HepG2 (cell line): ENCODE measurements around the gene NTN3. TPM values are rescaled to one million over a fixed set of nuclear protein-coding genes. Genes with fewer than 3 reads are reported as not detected.
A peak's percentile ranks its signal among the peaks of the same experiment; 100 is the strongest.

ENCODE experiments used
- ATAC-seq: fragments of 200-7000 bp; cut with Tn5 transposase; 3 replicates; pipeline ENCODE4 v1.9.1; 2020; ENCODE audit warnings: mild to moderate bottlenecking, moderate library complexity
- BruUV-seq: library from RNA; stranded (reverse); fragments of 400-500 nt; replicated peaks from 2 replicates; lab custom pipeline; 2021; lab: Mats Ljungman, UMichigan
- CTCF ChIA-PET: fragments of 300-600 bp; formaldehyde crosslinking; extraction: SDS; loops from one replicate; lab custom pipeline; 2021; ENCODE audit warnings: low total read pairs, inconsistent platforms, low intra/inter-chr PET ratio; lab: Yijun Ruan, JAX
- POLR2A ChIA-PET: fragments of 350-600 bp; sonication (Branson Sonifier 250); formaldehyde crosslinking; loops from one replicate; lab custom pipeline; 2020; ENCODE audit warnings: antibody characterized with exemption, inconsistent platforms; lab: Yijun Ruan, JAX
- DNase-seq: peaks from one replicate; pipeline ENCODE4 v3.0.0-alpha.2; 2015; ENCODE audit warnings: low spot score
- FAIRE-seq: peaks from 3 replicates; lab custom pipeline; 2011; peaks lifted over from hg19 to GRCh38; lab: Jason Lieb, UNC
- H2AFZ ChIP-seq: one replicate; pipeline ENCODE4 v1.6.1; 2011; ENCODE audit warnings: low read length, inconsistent platforms
- H3K27ac ChIP-seq: fragments of 300-600 bp; 3 replicates; pipeline ENCODE4 v1.8.0; 2011; ENCODE audit warnings: mixed run types, mild to moderate bottlenecking, mixed read lengths, low read length, inconsistent platforms; ENCODE audit not compliant: insufficient read depth; ENCODE audit errors: extremely low read length
- H3K27me3 ChIP-seq, 2 experiments: fragments of 200-600 bp in 1 of 2; 2 replicates in 1 of 2; 3 replicates in 1 of 2; pipeline versions ENCODE4 v1.6.0 to v1.8.0; 2011; ENCODE audit warnings: low read length in 2 of 2, mild to moderate bottlenecking in 2 of 2, moderate library complexity in 2 of 2, inconsistent platforms in 1 of 2; ENCODE audit not compliant: insufficient read depth in 2 of 2, control insufficient read depth in 1 of 2
- H3K36me3 ChIP-seq, 2 experiments: fragments of 200-600 bp in 1 of 2; replicated peaks in 1 of 2; 2 replicates in 1 of 2; 3 replicates in 1 of 2; pipeline versions ENCODE4 v1.5.1 to v1.8.0; 2011; ENCODE audit warnings: low read length in 2 of 2, inconsistent platforms in 1 of 2; ENCODE audit not compliant: insufficient read depth in 2 of 2, control insufficient read depth in 1 of 2
- H3K4me1 ChIP-seq: 2 replicates; pipeline ENCODE4 v1.5.1; 2012; ENCODE audit warnings: low read length, inconsistent platforms; ENCODE audit not compliant: insufficient read depth
- H3K4me2 ChIP-seq: 2 replicates; pipeline ENCODE4 v1.6.0; 2011; ENCODE audit warnings: low read depth, low read length, inconsistent platforms
- H3K4me3 ChIP-seq, 3 experiments: fragments of 200-600 bp in 1 of 3; sonication (generic), shearing (Covaris generic) in 1 of 3; replicated peaks in 1 of 3; 2 replicates each; pipeline ENCODE4 v1.5.1; 2011 to 2016; ENCODE audit warnings: low read length in 3 of 3, inconsistent platforms in 2 of 3, low read depth in 2 of 3, mild to moderate bottlenecking in 2 of 3, control low read depth in 1 of 3, mixed read lengths in 1 of 3; ENCODE audit not compliant: insufficient read depth in 1 of 3
- H3K79me2 ChIP-seq: one replicate; pipeline ENCODE4 v1.6.1; 2011; ENCODE audit warnings: low read length, inconsistent platforms; ENCODE audit not compliant: insufficient read depth
- H3K9ac ChIP-seq: 2 replicates; pipeline ENCODE4 v1.6.0; 2011; ENCODE audit warnings: mild to moderate bottlenecking, low read depth, low read length, inconsistent platforms; ENCODE audit not compliant: insufficient read depth
- H3K9me3 ChIP-seq: 2 replicates; pipeline ENCODE4 v1.5.1; 2012; ENCODE audit warnings: mild to moderate bottlenecking, low read length
- H4K20me1 ChIP-seq: 2 replicates; pipeline ENCODE4 v1.6.0; 2011; ENCODE audit warnings: inconsistent platforms, mild to moderate bottlenecking, low read length, moderate library complexity; ENCODE audit not compliant: insufficient read depth
- BHLHE40 ChIP-seq: IDR thresholded peaks from 2 replicates; pipeline ENCODE4 v1.6.1; 2011; ENCODE audit warnings: low read length, improper control_type of control experiment
- EED ChIP-seq: sonication (generic); formaldehyde crosslinking; IDR thresholded peaks from 2 replicates; pipeline ENCODE4 v1.5.0; 2020; ENCODE audit warnings: mild to moderate bottlenecking, missing genetic modification reagents
- GRHL1 ChIP-seq: sonication (generic); formaldehyde crosslinking; conservative IDR thresholded peaks from 2 replicates; pipeline ENCODE4 v1.8.0; 2022; ENCODE audit warnings: missing genetic modification reagents
- HDAC1 ChIP-seq: sonication (generic); formaldehyde crosslinking; IDR thresholded peaks from 2 replicates; pipeline ENCODE4 v1.5.1; 2020; ENCODE audit warnings: mild to moderate bottlenecking, missing genetic modification reagents
- HHEX ChIP-seq: IDR thresholded peaks from 2 replicates; pipeline ENCODE4 v1.6.1; 2016; ENCODE audit warnings: control low read depth
- MAF1 ChIP-seq: sonication (generic); formaldehyde crosslinking; IDR thresholded peaks from 2 replicates; pipeline ENCODE4 v1.5.0; 2020; ENCODE audit warnings: missing genetic modification reagents, borderline replicate concordance
- PHF21A ChIP-seq: sonication (generic); formaldehyde crosslinking; IDR thresholded peaks from 2 replicates; pipeline ENCODE4 v1.5.0; 2020; ENCODE audit warnings: mild to moderate bottlenecking, missing genetic modification reagents
- POLR2A ChIP-seq, 2 experiments: IDR thresholded peaks; 2 replicates each; pipeline ENCODE4 v1.6.1; 2011; ENCODE audit warnings: low read depth in 2 of 2, low read length in 2 of 2, mild to moderate bottlenecking in 1 of 2, moderate library complexity in 1 of 2; ENCODE audit not compliant: insufficient read depth in 1 of 2
- SIN3A ChIP-seq: IDR thresholded peaks from 2 replicates; pipeline ENCODE4 v1.6.1; 2011; ENCODE audit warnings: low read depth, mild to moderate bottlenecking, control low read depth, low read length, borderline replicate concordance
- SPEN ChIP-seq: sonication (generic); formaldehyde crosslinking; IDR thresholded peaks from 2 replicates; pipeline ENCODE4 v1.5.1; 2020; ENCODE audit warnings: low read depth, mild to moderate bottlenecking, missing genetic modification reagents
- TCF12 ChIP-seq, 2 experiments: fragments of 450-650 bp in 1 of 2; sonication (generic) in 1 of 2; formaldehyde crosslinking in 1 of 2; IDR thresholded peaks; 2 replicates each; pipeline versions ENCODE4 v1.6.1 to v1.8.0; 2017 to 2022; ENCODE audit warnings: antibody characterized with exemption in 1 of 2, mild to moderate bottlenecking in 1 of 2, missing genetic modification reagents in 1 of 2, moderate library complexity in 1 of 2
- ZFP82 ChIP-seq: sonication (generic); formaldehyde crosslinking; IDR thresholded peaks from 2 replicates; pipeline ENCODE4 v1.5.1; 2020; ENCODE audit warnings: mild to moderate bottlenecking, missing genetic modification reagents, borderline replicate concordance
- ZFX ChIP-seq: sonication (generic); formaldehyde crosslinking; IDR thresholded peaks from 2 replicates; pipeline ENCODE4 v1.4.0; 2020; ENCODE audit warnings: mild to moderate bottlenecking, low read depth, missing genetic modification reagents, moderate library complexity
- ZFY ChIP-seq: sonication (generic); formaldehyde crosslinking; IDR thresholded peaks from 2 replicates; pipeline ENCODE4 v1.4.0; 2020; ENCODE audit warnings: missing genetic modification reagents
- ZNF549 ChIP-seq: sonication (generic); formaldehyde crosslinking; IDR thresholded peaks from 2 replicates; pipeline ENCODE4 v1.5.0; 2020; ENCODE audit warnings: missing genetic modification reagents
- ZNF574 ChIP-seq: sonication (generic); formaldehyde crosslinking; IDR thresholded peaks from 2 replicates; pipeline ENCODE4 v1.4.0; 2020; ENCODE audit warnings: missing genetic modification reagents
- WGBS: methylation state at CpG from one replicate; pipeline ENCODE4 v1.1.6; 2017; ENCODE audit warnings: low lambda C conversion rate; 5-methylcytosine and 5-hydroxymethylcytosine counted together
- in situ Hi-C: cut with HindIII; loops from 2 replicates; pipeline ENCODE4 v1.10.0; 2017; ENCODE audit warnings: low pct_unique_long_range_greater_than_20kb; ENCODE audit not compliant: extremely low pct_ligation_motif_present
- intact Hi-C: fragments of 100-400 bp; cut with micrococcal nuclease; formaldehyde crosslinking; loops from one replicate; pipeline ENCODE4 v1.10.0; 2022; ENCODE audit not compliant: unreplicated experiment
- polyA plus RNA-seq, 8 experiments: library from polyadenylated mRNA; depleted of rRNA in 3 of 8; stranded (reverse) in 7 of 8; unstranded in 1 of 8; fragments of >200 nt; fragmentation: Illumina TruSeq in 4 of 8; extraction: Trizol in 4 of 8; gene quantifications; 2 replicates each; pipeline versions ENCODE4 v1.2.1 to v1.2.3, GENCODE V29; 2011 to 2016; ENCODE audit warnings: low read depth in 4 of 8, missing spikeins in 1 of 8, mixed read lengths in 1 of 8; ENCODE audit not compliant: insufficient read depth in 1 of 8
- total RNA-seq, 5 experiments: library from RNA; depleted of rRNA; stranded (reverse); fragments of >200 nt; fragmentation: Illumina TruSeq; extraction: Trizol; gene quantifications; 2 replicates each; pipeline ENCODE4 v1.2.3, GENCODE V29; 2016; ENCODE audit warnings: low read depth in 1 of 5
- TF ChIP-seq, protein P1 (sequence below): sonication (generic); formaldehyde crosslinking; IDR thresholded peaks from 2 replicates; pipeline ENCODE4 v1.4.0; 2020; ENCODE audit warnings: missing genetic modification reagents, mild to moderate bottlenecking, borderline replicate concordance

The NTN3 gene
- total and polyA plus RNA-seq, 2 of the 13 experiments (the other 11 are each of a cell fraction or from before 2014, with no cell fraction given): 0.09 to 0.20 TPM

- ATAC-seq (peak; percentile 54), FAIRE-seq (no peak), DNase-seq (peak; percentile 67)
- Histone ChIP-seq H3K27ac (peak within 1 kb of the TSS; percentile 58), H3K9me3 (no peaks in the 10 kb centered on the region), H3K4me1 (peaks cover 61% of the 10 kb centered on the region), H3K4me2 (peak within 1 kb of the TSS; percentile 89), H3K9ac (peak within 1 kb of the TSS; percentile 75), H3K79me2 (peaks cover 19% of the 10 kb centered on the region), H4K20me1 (peaks cover 16% of the 10 kb centered on the region), H2AFZ (no peak within 1 kb of the TSS), H3K4me3 (peak within 1 kb of the TSS; percentile 79 to 92 (median 85)), H3K27me3 (peaks cover 7 to 9% of the 10 kb centered on the region in 2 experiments), H3K36me3 (peaks cover 2 to 5% of the 10 kb centered on the region in 2 experiments; a peak in 1 of 5 replicates)
- 0% methylated on average over 15 of the region's 77 CpGs for WGBS
- ChIA-PET POLR2A (interaction anchor here (0.5 to 1.6 kb wide), 6 partner anchors 10 to 60 kb away, joined by 3 to 6 read pairs (median 4); partner anchors contain the start of genes AMDHD2 and TEDC2), CTCF (interaction anchor here (1.4 kb wide), 1 partner anchor 26 kb away, joined by 3 read pairs; no protein-coding TSS in a partner anchor)
- no TSS peak for BruUV-seq
- in situ Hi-C loops: no loop called here
- intact Hi-C loops: loop anchor here (1.0 to 5.0 kb wide), 2 partner anchors 43 to 320 kb away; partner anchors contain the start of gene TRAF7
- TF ChIP-seq ZFP82 (CRISPR knock-in tag) (peak; percentile 32; the same call in 1 of the 2 replicates), ZFY (CRISPR knock-in tag) (peak; percentile 21; the same call in 1 of the 2 replicates), POLR2A (IDR thresholded peaks at IDR 0.05; ENCODE audit: insufficient read depth in 1 of 2, low read depth in 2 of 2, low read length in 2 of 2) (peak in 1 of 2 experiments; percentile 50; a peak in 3 of 4 replicates), SPEN (no peak), SIN3A (0 out of 2 replicates have a peak, but pooled peaks have one; percentile 10), GRHL1 (CRISPR knock-in tag) (no peak), HDAC1 (CRISPR knock-in tag) (peak; percentile 16; the same call in 1 of the 2 replicates), HHEX (no peak), ZNF574 (CRISPR knock-in tag) (0 out of 2 replicates have a peak, but pooled peaks have one; percentile 4), BHLHE40 (peak; percentile 54; the same call in 1 of the 2 replicates), TCF12 (IDR thresholded peaks at IDR 0.05) (no peak), TCF12 (CRISPR knock-in tag; IDR thresholded peaks at IDR 0.05) (no peak), ZFX (CRISPR knock-in tag) (0 out of 2 replicates have a peak, but pooled peaks have one; percentile 10), ZNF549 (CRISPR knock-in tag) (no peak), PHF21A (CRISPR knock-in tag) (peak; percentile 40; the same call in 1 of the 2 replicates), EED (CRISPR knock-in tag) (no peak), MAF1 (CRISPR knock-in tag) (no peak)
- TF ChIP-seq, protein P1, sequence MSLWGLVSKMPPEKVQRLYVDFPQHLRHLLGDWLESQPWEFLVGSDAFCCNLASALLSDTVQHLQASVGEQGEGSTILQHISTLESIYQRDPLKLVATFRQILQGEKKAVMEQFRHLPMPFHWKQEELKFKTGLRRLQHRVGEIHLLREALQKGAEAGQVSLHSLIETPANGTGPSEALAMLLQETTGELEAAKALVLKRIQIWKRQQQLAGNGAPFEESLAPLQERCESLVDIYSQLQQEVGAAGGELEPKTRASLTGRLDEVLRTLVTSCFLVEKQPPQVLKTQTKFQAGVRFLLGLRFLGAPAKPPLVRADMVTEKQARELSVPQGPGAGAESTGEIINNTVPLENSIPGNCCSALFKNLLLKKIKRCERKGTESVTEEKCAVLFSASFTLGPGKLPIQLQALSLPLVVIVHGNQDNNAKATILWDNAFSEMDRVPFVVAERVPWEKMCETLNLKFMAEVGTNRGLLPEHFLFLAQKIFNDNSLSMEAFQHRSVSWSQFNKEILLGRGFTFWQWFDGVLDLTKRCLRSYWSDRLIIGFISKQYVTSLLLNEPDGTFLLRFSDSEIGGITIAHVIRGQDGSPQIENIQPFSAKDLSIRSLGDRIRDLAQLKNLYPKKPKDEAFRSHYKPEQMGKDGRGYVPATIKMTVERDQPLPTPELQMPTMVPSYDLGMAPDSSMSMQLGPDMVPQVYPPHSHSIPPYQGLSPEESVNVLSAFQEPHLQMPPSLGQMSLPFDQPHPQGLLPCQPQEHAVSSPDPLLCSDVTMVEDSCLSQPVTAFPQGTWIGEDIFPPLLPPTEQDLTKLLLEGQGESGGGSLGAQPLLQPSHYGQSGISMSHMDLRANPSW (CRISPR knock-in tag): no peak
Measured at GRCh38 chr16:2474877-2475412, 3.8 kb downstream of the NTN3 start, which contains the start of gene TBC1D24. TSS of gene TBC1D24 (plus strand) at chr16:2475127. CDS start at chr16:2496149, 21,022 bp downstream.
